Motor neuron (in vitro differentiated cells): ENCODE measurements around the gene SCN3A. TPM values are rescaled to one million over a fixed set of nuclear protein-coding genes. Genes with fewer than 3 reads are reported as not detected.
A peak's percentile ranks its signal among the peaks of the same experiment; 100 is the strongest.

ENCODE experiments used
- ATAC-seq, 8 experiments: fragments of 200-7000 bp; cut with Tn5 transposase; replicated peaks in 6 of 8; 2 replicates each; pipeline ENCODE4 v1.8.0; 2021; ENCODE audit warnings: mild to moderate bottlenecking in 8 of 8, moderate library complexity in 8 of 8
- H3K27ac ChIP-seq, 2 donors: fragments of 250-450 bp; sonication (Bioruptor Pico); 2 replicates each; pipeline ENCODE4 v1.9.0; 2021; ENCODE audit warnings: antibody characterized with exemption in 2 of 2, mild to moderate bottlenecking in 2 of 2, moderate library complexity in 1 of 2
- H3K4me1 ChIP-seq, 2 donors: fragments of 250-450 bp; sonication (Bioruptor Pico); replicated peaks in 1 of 2; 2 replicates each; pipeline ENCODE4 v1.6.1; 2021; ENCODE audit warnings: antibody characterized with exemption in 2 of 2, mild to moderate bottlenecking in 2 of 2, moderate library complexity in 1 of 2
- H3K4me3 ChIP-seq, 5 donors: fragments of 250-450 bp; sonication (Bioruptor Pico); 2 replicates each; pipeline ENCODE4 v1.9.0; 2021; ENCODE audit warnings: antibody characterized with exemption in 5 of 5, mild to moderate bottlenecking in 5 of 5, moderate library complexity in 4 of 5
- WGBS, 10 experiments: fragments of 450-650 bp; shearing (Covaris generic); methylation state at CpG; one replicate each; pipeline ENCODE4 v1.0.0; 2022; 5-methylcytosine and 5-hydroxymethylcytosine counted together
- in situ Hi-C, 9 experiments: fragments of 400-800 bp; cut with MboI; loops; one replicate each; pipeline ENCODE4 v1.15.0; 2021; ENCODE audit warnings: low sequenced_read_pairs in 9 of 9, low pct_unique_long_range_greater_than_20kb in 2 of 9; ENCODE audit not compliant: unreplicated experiment in 9 of 9
- total RNA-seq, 8 experiments: library from RNA; unstranded; fragments of 300-600 nt; gene quantifications; 2 replicates each; pipeline versions ENCODE4 v1.2.3 to v1.2.4, GENCODE V29; 2022

SCN3A gene
- total RNA-seq, 8 experiments from 2014 or later = 0.66 to 42.0 (median 26.2) TPM

DNA sequence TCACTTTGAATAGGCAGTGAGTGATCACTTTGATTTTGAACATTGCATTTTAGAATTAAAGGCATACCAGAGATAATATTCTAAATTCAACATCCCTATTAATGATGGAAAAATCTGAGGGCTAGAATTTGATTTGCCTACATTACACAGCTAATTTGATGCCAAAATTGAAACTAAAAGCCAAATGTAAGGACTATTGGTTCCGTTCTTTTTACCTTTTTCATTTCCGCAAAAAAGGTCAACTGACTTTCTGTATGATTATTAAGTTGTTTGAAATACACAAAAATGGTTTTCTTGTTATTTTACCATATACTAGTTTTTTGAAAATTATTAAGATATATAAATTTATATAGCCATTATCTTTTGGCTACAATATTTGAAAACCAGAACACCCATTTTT is 117.5 kb downstream of the SCN3A start:
- no peaks in the 10 kb centered on the region for H3K4me1 ChIP-seq
- no peak overlapping the region for H3K4me3 ChIP-seq
- no peak for ATAC-seq
- in situ Hi-C loops = no loop called here
- no peak overlapping the region for H3K27ac ChIP-seq
- WGBS, 10 experiments = 37 to 100% (median 96%) methylated on average over 2 of the region's 2 CpGs

DNA sequence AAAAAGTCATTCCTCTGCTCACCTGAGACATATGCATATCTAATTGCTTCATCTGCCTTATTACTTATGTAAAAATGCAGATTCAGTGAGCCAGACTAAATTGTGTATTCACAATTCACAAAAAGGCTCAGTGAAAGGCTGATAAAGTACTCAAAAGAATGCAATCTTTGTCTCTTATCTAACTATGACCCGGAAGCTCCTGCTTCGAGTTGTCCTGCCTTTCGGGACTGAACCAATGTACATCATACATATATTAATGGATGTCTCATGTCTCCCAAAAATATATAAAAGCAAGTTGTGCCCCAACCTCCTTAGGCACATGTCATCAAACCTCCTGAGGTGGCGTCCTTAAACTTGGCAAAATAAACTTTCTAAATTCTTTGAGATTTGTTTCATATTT is 120.5 kb downstream of the SCN3A start:
- H3K4me1 ChIP-seq = no peaks in the 10 kb centered on the region
- in situ Hi-C loops = no loop called here
- WGBS, 10 experiments = 51 to 100% (median 94%) methylated on average over 1 to 4 of the region's 4 CpGs; no CpG with 5 or more reads in 2 of the 10 experiments
- H3K4me3 ChIP-seq = no peak overlapping the region
- ATAC-seq = no peak
- no peak overlapping the region for H3K27ac ChIP-seq

DNA sequence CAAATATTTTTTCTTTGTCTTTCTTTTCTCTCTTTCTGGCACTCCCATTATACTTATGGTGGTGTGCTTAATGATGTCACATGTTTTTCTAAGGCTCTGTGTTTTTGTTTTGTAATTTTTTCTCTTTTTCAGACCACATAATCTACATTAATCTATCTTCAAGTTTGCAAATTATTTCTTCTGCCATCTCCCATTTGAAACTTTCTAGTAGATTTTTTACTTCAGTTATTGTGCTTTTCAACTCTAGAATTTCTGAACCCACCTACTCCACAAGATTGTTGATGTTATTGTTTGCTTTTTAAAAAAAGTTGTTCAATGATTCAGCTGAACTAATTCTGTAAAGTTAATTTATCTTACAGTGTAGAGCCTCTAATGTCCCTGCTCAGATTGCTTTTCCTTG is 121.4 kb downstream of the SCN3A start:
- Histone ChIP-seq H3K4me3 (no peak overlapping the region), H3K4me1 (no peaks in the 10 kb centered on the region), H3K27ac (no peak overlapping the region)
- ATAC-seq = no peak
- in situ Hi-C loops = no loop called here

DNA sequence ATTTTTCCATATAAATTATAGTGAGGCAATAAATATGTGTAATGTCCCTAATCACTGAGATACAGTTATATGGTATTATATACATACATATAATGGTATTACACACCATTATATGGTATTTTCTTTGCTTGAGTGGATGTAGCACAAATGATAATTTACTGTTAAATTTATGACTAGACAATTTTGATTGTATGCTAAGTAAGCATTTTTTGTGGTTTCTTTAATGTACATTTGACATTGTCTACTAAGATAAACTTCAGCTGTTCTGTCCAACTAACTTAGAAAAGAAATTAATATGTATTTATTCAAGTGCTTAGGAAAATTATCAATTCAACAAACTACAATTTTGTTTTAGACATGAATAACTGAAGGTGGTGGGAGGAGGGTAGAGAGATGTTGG is 122.6 kb downstream of the SCN3A start:
- in situ Hi-C loops = no loop called here
- H3K4me1 ChIP-seq = no peaks in the 10 kb centered on the region
- ATAC-seq = no peak
- no peak overlapping the region for H3K27ac ChIP-seq
- no peak overlapping the region for H3K4me3 ChIP-seq

DNA sequence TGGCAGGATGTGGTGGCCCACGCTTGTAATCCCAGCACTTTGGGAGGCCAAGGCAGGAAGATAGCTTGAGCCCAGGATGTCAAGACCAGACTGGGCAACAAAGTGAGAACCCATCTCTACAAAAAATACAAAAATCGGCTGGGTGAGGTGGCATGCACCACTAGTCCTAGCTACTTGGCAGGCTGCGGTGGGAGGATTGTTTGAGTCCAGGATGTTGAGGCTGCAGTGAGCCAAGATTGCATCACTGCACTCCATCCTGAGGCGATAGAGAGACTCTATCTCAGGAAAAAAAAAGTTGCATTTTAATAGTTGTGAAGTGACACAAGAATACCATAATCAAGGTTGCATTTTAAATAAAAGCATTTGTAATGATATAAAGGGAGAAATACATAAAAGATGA is 124.4 kb downstream of the SCN3A start:
- no peak overlapping the region for H3K27ac ChIP-seq
- in situ Hi-C loops = no loop called here
- no peak overlapping the region for H3K4me3 ChIP-seq
- peak in 2 of 8 experiments; percentile 35 to 43 for ATAC-seq
- 0 to 93% (median 67%) methylated on average over 1 to 4 of the region's 4 CpGs; no CpG with 5 or more reads in 1 of the 10 experiments for WGBS, 10 experiments
- no peaks in the 10 kb centered on the region for H3K4me1 ChIP-seq

DNA sequence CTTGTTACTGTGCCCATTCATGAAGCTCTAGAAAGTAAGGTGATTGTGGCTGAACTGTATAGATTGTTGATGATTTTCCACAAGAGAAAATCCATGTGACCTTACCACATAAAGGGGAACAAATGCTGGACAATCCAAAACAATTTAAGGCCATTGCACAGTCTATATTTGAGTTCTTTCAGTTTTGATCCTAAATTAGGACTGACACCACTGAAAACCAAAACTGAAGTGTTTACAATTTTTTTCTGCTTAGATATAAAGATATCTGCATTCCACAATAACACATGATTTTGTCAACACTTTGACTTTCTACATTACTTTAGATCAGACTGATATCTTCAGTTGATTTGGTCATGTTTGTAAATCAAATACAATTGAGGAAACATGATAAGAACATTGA is 124.9 kb downstream of the SCN3A start:
- no peaks in the 10 kb centered on the region for H3K4me1 ChIP-seq
- H3K4me3 ChIP-seq = no peak overlapping the region
- in situ Hi-C loops = no loop called here
- H3K27ac ChIP-seq = no peak overlapping the region
- no peak for ATAC-seq

DNA sequence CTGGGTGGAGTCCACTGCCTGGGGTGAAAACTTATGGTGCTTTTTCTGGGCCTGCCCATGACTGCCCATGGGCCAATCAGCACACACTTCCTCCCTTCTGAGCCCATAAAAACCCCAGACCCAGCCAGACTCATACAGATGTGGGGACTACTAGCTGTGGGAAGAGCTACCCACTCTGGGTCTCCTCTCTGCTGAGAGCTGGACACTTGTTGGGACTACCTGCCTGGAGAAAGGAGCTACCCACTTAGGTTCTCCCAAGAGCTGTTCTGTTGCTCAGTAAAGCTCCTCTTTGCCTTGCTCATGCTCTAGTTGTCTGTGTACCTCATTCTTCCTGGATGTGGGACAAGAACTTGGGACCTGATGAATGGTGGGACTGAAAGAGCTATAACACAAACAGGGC is 129.0 kb downstream of the SCN3A start:
- H3K27ac ChIP-seq = no peak overlapping the region
- H3K4me1 ChIP-seq = peaks cover 4 to 5% of the 10 kb centered on the region in 2 donors
- in situ Hi-C loops = no loop called here
- no peak for ATAC-seq
- no peak overlapping the region for H3K4me3 ChIP-seq

DNA sequence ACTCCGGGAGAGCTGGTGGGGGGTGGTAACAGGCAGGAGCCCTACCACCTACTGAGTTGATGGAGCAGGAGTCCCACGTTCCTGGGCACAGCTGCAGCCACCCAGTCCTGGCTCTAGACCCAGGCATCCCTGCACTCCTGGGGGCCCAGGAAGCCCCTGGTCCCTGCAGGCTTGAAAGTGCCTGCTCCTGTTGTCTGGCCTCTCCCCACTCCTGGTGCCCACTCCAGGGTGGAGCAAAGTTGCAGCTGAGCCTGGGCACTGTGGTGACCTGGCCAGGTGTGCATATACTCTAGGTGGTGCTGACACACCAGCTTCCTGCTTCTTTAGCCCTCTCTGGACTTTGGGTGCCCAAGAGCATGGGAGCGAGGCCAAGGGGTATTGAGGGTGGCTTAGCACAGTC is 129.5 kb downstream of the SCN3A start:
- ATAC-seq = peak in 1 of 8 experiments; percentile 44
- H3K4me3 ChIP-seq = no peak overlapping the region
- peaks cover 10 to 11% of the 10 kb centered on the region in 2 donors for H3K4me1 ChIP-seq
- in situ Hi-C loops = no loop called here
- 80% methylated on average over 1 of the region's 3 CpGs; no CpG with 5 or more reads in 9 of the 10 experiments for WGBS, 10 experiments
- H3K27ac ChIP-seq = no peak overlapping the region

DNA sequence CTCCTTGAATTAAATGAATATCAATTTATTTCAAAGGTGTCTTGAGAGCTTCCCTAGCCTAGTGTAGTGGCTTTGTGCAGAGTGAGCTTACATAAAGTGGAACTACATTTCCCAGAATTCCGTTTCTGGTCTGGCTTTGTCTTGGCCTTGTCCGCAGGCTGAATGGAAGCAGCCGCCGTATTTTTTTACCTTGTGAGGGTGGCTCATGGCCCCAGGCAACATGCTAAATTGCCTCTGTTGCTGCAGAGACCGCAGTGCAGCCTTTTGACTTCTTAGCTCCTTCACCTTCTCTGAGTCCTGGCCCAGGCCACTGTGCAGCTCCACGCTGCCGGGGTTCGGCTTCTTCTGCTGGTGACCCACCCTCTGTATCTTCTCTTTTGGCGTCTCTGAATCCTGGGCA is 133.8 kb downstream of the SCN3A start:
- peak in 2 of 8 experiments; percentile 11 to 33 for ATAC-seq
- H3K4me3 ChIP-seq = no peak overlapping the region
- in situ Hi-C loops = no loop called here
- H3K4me1 ChIP-seq = peaks cover 30 to 45% of the 10 kb centered on the region in 2 donors
- peak overlapping the region in 1 of 2 donors; percentile 16 for H3K27ac ChIP-seq
- 20 to 91% (median 78%) methylated on average over 1 to 9 of the region's 9 CpGs; no CpG with 5 or more reads in 2 of the 10 experiments for WGBS, 10 experiments

DNA sequence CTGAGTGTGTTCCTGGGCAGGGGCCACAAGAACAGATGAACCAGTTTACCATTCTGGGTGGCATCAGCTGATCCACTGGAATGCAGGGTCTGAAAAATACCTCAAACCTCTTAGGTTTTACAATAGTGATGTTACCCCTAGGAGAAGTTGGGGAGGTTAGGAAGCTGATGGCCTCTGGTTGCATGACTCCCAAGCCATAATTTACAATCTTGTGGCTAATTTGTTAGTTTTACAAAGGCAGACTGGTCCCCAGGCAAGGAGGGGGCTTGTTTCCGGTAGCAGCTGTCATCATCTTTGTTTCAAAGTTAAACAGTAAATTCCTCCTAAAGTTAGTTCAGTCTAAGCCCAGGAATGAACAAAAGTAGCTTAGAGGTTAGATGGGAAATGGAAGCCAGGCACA is 134.7 kb downstream of the SCN3A start:
- in situ Hi-C loops = no loop called here
- Histone ChIP-seq H3K4me1 (peaks cover 30 to 45% of the 10 kb centered on the region in 2 donors), H3K27ac (peak overlapping the region; percentile 77 to 84), H3K4me3 (no peak overlapping the region)
- 20 to 100% (median 50%) methylated on average over 1 of the region's 1 CpG; no CpG with 5 or more reads in 5 of the 10 experiments for WGBS, 10 experiments
- ATAC-seq = no peak

DNA sequence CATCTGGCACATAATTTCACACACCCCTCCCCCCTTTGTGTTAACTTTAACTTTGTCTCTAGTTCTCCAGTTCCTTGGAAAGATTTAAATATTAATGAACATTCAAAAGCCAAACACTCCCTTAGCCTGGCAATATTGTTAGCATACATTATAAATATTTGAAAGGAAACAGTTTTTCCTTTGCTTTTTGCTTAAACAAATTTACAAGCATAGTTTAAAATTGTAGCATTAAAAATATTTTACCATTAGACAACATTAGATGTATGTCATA is 135.4 kb downstream of the SCN3A start:
- peak in 7 of 8 experiments; percentile 8 to 66 (median 35) for ATAC-seq
- Histone ChIP-seq H3K27ac (peak overlapping the region; percentile 72 to 84), H3K4me1 (peaks cover 30 to 45% of the 10 kb centered on the region in 2 donors), H3K4me3 (peak overlapping the region; percentile 12 to 28 (median 20))
- in situ Hi-C loops = no loop called here

DNA sequence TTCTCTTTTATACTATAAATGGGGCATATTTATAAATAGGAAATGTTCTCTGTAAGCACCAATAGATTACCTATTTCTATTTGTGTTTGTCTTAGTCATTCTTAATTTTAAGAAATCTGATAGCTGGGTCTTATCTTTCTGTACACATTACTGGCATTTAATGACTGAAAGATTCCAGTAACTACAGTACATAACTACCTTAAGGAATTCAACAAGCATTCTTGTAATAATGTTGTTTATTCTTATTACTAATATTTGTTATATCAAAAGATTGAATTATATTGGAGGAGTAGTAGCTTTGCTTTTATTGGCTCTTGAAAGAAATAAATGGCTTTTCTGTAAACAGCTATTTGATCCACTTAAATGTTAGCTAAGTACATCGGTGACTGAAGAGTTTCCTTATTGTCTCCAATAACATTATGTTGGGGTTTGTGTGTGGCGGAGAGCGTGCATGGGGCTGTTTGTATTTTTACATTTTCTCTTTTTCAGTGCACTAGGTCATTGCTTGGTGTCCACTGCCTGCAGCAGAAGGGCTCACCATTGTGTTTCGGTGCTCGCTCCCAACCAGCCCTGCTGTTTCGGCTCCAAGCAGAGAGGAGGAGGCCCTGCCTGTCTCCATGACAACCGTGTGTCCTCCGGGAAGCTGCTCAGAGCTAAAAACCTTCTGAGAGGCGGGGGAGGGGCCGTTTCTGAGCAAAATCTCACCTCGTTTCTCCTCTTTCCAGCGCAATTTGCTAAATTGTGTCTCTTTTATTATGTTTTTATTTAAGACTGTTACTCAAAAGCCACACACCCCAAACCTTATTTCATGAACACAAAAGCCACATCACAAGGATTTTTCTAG is 136.0 kb downstream of the SCN3A start:
- Histone ChIP-seq H3K4me1 (peaks cover 30 to 45% of the 10 kb centered on the region in 2 donors), H3K4me3 (peak overlapping the region; percentile 12 to 28 (median 20)), H3K27ac (peak overlapping the region; percentile 72 to 84)
- ATAC-seq = peak; percentile 95 to 100 (median 100)
- in situ Hi-C loops = no loop called here
- 0 to 9% (median 0%) methylated on average over 1 to 10 of the region's 12 CpGs; no CpG with 5 or more reads in 1 of the 10 experiments for WGBS, 10 experiments

DNA sequence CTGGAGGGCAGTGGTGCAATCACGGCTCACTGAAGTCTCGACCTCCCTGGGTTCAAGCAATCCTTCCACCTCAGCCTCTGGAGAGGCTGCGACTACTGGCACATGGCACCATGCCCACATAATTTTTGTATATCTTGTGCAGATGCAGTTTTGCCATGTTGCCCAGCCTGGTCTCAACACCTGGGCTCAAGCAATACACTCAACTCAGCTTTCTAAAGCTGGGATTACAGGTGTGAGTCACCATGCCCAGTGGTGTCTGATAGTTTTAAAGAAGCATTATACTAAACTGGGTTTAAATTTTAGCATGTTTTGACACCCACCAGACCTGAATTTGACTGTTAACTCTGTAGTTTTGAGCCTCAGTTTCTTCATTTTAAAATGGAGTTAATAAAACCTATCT is 139.1 kb downstream of the SCN3A start:
- ATAC-seq = no peak
- in situ Hi-C loops = no loop called here
- WGBS, 10 experiments = 0 to 100% (median 94%) methylated on average over 1 to 3 of the region's 3 CpGs; no CpG with 5 or more reads in 2 of the 10 experiments
- Histone ChIP-seq H3K27ac (no peak overlapping the region), H3K4me1 (peaks cover 24 to 44% of the 10 kb centered on the region in 2 donors), H3K4me3 (no peak overlapping the region)

DNA sequence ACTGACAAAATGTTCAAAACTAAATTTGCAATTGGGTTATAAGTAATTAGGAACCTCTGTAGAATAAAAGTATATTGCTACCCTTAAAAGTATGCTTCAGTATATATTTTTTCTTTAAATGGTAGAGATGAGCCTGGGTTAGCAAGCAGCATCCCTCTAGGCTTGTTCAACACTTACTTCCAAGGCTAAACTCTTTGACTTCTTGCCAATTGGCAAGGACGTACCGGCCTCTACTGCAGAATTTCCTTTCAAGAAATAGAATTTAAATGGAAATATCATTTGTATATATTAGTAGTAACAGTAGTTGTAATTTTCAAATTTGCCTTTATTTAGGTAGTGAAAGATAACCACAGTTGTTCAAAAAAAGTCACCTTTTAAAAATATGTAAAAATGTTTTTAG is 143.4 kb downstream of the SCN3A start:
- in situ Hi-C loops = no loop called here
- Histone ChIP-seq H3K27ac (no peak overlapping the region), H3K4me1 (peaks cover 0 to 26% of the 10 kb centered on the region in 2 donors), H3K4me3 (no peak overlapping the region)
- no peak for ATAC-seq
- WGBS, 10 experiments = 5 to 100% (median 95%) methylated on average over 2 of the region's 2 CpGs; no CpG with 5 or more reads in 3 of the 10 experiments
